HG02610 (cell line): Measurements from ENCODE around the gene DRD4.
"Not testable (repeated sequence)": the region's sequence is repeated elsewhere in the genome, so short reads cannot be mapped to it uniquely, and the experiment has no call there.

Source experiments
- ATAC-seq: cut with Tn5 transposase; IDR thresholded peaks from one replicate; pipeline ENCODE4 v1.9.1; 2021; ENCODE audit warnings: mild to moderate bottlenecking, moderate library complexity; ENCODE audit not compliant: unreplicated experiment

Gene DRD4

GRCh38 chr11:641806-642370 is 4.8 kb downstream of the DRD4 start:
- no peak for ATAC-seq

GRCh38 chr11:643366-643765 is 6.3 kb downstream of the DRD4 start:
- no peak for ATAC-seq

GRCh38 chr11:643849-644738 is 7.0 kb downstream of the DRD4 start:
- no peak for ATAC-seq

- no peak for ATAC-seq
Observed at GRCh38 chr11:645536-645935, 8.5 kb downstream of the DRD4 start.

- ATAC-seq = no peak
Observed at GRCh38 chr11:646214-646613, 9.1 kb downstream of the DRD4 start.

GRCh38 chr11:647672-648158 is 10.6 kb downstream of the DRD4 start:
- ATAC-seq = not testable (repeated sequence)

- ATAC-seq = no peak
Observed at GRCh38 chr11:650482-650881, 13.4 kb downstream of the DRD4 start.

- ATAC-seq = not testable (repeated sequence)
Observed at GRCh38 chr11:653136-653535, 16.1 kb downstream of the DRD4 start.

- no peak for ATAC-seq
Observed at GRCh38 chr11:653837-654236, 16.8 kb downstream of the DRD4 start.

- not testable (repeated sequence) for ATAC-seq
Observed at GRCh38 chr11:654444-654843, 17.4 kb downstream of the DRD4 start.

GRCh38 chr11:655036-655726 is 18.1 kb downstream of the DRD4 start:
- no peak for ATAC-seq

- ATAC-seq = no peak
Observed at GRCh38 chr11:656426-656825, 19.4 kb downstream of the DRD4 start.

GRCh38 chr11:656866-657265 is 19.8 kb downstream of the DRD4 start:
- no peak for ATAC-seq

- no peak for ATAC-seq
Observed at GRCh38 chr11:657691-658126, 20.6 kb downstream of the DRD4 start.

GRCh38 chr11:659532-660085 is 22.5 kb downstream of the DRD4 start:
- no peak for ATAC-seq

GRCh38 chr11:660281-660680 is 23.2 kb downstream of the DRD4 start:
- no peak for ATAC-seq

GRCh38 chr11:660681-661444 is 23.8 kb downstream of the DRD4 start:
- no peak for ATAC-seq

- no peak for ATAC-seq
Observed at GRCh38 chr11:662689-663274, 25.7 kb downstream of the DRD4 start.

- ATAC-seq = no peak
Observed at GRCh38 chr11:665062-665703, 28.1 kb downstream of the DRD4 start.
